HG02763 (cell line): ENCODE data around the gene CWC27.

ENCODE experiments used
- ATAC-seq: cut with Tn5 transposase; IDR thresholded peaks from one replicate; pipeline ENCODE4 v1.9.1; 2021; ENCODE audit warnings: mild to moderate bottlenecking, moderate library complexity; ENCODE audit not compliant: unreplicated experiment

CWC27 gene

GRCh38 chr5:64969578-64969977, 200.8 kb downstream of the CWC27 start:
- no peak for ATAC-seq

DNA sequence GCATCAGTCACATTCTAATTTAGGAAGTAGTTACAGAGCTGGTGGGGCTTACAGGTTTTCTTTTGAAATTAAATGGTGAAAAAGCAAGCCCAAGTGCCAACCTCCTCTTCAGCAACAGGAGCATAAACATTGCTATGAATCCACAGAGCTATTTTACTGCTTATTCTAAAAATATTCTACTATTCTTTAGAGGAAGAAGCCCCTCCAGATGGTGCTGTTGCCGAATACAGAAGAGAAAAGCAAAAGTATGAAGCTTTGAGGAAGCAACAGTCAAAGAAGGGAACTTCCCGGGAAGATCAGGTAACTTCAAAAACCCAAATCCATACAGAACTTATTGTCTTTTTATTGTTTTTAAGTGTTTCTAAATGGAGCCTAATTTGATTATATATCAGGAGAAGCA, 202.8 kb downstream of the CWC27 start:
- no peak for ATAC-seq

GRCh38 chr5:64971990-64972389, 203.3 kb downstream of the CWC27 start:
- no peak for ATAC-seq

GRCh38 chr5:64972591-64972990, 203.9 kb downstream of the CWC27 start:
- no peak for ATAC-seq

DNA sequence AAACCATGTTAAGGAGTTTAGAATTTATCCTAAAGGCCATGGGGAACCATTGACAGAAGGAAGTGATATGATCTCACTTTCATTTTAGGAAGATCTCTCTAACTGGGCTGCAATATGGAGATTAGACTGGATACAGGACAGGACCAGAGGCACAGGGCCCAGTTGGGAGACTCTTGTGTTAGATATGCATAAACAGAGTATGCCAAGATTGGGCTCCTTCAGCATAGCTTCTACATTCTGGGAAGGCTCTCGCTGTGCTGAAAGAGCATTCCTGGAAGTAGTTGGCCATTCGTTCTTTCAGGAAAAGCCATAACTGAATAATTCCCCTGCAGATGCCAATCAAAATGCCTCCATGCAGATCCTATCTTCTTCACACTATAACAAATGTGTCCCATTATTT, 204.5 kb downstream of the CWC27 start:
- no peak for ATAC-seq

DNA sequence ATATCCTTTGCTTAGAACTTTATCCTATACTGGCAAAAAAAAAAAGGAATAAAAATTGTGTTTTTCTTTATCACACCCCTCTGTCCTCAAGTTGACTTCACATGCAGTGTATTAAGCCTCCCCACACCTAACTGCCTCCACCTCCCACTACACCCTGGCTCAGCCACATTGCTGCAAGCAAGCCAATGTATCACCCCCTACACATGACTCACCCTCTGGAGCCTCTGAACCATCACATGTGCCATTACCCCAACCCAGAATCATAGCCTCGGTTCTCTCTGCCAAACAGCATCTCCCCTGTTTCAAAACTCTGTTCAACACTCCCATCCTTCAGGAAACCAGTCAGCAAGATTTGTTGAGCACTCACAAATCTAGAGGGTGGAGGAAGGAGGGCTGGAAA, 209.0 kb downstream of the CWC27 start:
- no peak for ATAC-seq

DNA sequence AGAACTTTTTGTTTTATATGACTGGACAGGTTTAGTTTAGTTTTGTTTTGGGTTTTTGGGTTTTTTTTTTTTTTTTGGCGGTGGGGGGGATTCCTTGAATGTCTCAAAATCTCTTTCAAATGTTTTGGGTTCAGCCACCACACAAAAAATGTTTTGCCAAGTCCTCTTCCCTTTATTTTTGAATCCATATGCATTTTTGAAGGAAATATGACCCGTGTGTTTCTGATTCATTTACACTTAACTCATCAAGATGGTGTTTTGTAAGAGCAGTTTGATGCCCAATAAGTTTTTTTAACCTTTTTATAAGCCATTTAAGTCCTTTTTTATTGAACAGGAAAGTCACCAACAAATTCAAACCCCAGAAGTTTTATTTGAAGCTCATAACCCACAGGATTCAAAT, 209.8 kb downstream of the CWC27 start:
- no peak for ATAC-seq

GRCh38 chr5:64979531-64979930, 210.8 kb downstream of the CWC27 start:
- no peak for ATAC-seq

DNA sequence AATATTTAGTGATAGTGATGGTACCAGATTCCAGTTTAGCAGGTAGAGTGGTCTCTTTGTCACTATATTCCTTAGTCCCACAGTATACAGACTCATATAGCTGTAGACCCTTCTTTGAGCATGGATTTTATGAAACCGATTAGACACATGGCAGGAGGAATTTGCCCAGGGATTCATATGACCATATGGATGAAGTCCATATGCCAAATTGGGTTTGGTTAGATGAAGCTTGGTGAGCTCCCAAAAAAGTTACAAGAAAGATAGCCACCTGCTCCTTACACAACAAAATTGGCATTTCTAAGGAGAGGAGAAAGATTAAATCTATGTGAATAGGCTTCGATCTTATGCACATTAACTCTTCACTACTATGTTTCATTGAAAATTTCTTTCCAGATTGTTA, 211.4 kb downstream of the CWC27 start:
- no peak for ATAC-seq

GRCh38 chr5:64987768-64988167, 219.0 kb downstream of the CWC27 start:
- no peak for ATAC-seq

DNA sequence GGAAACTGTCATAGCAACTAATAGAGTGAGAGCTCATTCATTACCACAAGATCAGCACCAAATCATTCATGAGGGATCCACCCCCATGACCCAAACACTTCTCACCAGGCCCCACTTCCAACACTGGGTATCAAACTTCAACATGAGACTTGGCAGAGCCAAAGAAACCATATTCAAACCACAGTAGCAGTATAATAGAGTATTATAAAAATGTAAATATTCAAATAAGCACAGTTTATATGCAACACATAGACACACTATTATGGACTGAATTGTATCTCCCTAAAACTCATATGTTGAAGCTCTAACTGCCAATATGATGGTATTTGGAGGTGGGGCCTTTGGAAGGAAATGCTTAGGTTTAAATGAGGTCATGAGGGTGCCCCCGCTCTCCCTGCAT, 240.5 kb downstream of the CWC27 start:
- ATAC-seq, result no peak

- ATAC-seq, result no peak
These were observed 242.1 kb downstream of the CWC27 start for GRCh38 chr5:65010841-65011240.

DNA sequence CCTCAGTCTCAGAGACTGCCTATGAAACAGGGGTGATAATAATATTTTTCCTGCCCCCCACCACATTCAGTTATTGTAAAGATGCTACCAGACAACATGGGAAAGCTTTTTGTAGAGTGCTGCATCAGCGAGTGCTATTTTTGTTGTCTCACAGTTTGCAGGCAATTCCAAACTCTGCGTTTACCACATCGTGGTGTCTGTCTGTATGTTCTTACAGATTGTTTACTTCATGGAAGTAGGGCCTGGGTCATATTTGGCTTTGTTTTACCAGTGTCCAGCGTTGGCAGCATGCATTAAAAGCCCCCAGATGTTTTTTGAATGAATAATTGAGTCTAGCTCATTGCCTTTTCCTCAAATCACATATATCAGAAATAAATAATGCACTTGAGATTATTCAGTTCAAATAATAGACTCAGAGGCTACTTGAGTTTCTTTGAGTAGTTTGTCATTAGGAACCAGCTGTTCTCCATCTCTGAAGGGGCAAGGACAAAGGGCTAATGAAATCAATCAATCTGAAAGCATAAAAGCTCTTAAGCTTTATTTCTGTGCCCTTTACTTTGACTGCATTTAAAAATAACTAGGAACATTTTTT, 243.7 kb downstream of the CWC27 start:
- no peak for ATAC-seq

DNA sequence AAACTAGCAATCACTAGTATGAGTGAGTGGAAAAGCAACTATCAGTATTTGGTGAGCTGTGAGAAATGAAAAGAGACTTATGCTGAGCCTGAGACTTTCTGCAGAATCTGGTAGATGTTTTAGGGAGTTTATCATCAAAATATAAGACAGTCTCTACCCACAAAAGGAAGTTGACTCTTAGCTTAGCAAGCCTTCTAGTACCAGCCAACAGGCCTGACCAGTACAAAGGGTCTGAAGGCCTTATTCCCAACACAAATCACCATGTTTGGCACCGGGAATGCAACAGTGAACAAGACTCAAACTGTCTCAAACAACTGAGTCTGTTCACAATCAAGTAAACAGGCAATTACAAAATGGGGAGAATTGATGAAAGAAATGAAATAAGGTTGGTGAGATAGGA, 244.4 kb downstream of the CWC27 start:
- no peak for ATAC-seq

DNA sequence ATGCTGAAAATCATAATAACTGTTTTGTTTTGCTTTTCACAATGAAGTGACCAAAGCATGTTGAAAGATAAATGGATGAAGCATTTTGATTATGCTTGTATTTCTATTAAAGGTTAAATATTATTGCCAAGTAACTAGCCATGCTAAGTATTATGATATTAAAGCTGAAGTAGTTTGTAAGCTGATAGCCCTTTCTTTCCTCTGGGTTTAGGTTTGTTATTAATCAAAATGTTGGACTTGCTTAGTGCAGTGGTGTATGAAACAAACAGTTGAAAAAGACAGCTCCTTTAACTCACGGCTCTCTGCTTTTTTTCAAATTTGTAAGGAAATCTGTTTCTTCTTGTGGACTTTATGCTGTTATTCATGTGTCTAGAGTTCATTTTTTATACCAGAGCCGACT, 246.0 kb downstream of the CWC27 start:
- ATAC-seq, result no peak

GRCh38 chr5:65015767-65016166, 247.0 kb downstream of the CWC27 start:
- ATAC-seq, result no peak

DNA sequence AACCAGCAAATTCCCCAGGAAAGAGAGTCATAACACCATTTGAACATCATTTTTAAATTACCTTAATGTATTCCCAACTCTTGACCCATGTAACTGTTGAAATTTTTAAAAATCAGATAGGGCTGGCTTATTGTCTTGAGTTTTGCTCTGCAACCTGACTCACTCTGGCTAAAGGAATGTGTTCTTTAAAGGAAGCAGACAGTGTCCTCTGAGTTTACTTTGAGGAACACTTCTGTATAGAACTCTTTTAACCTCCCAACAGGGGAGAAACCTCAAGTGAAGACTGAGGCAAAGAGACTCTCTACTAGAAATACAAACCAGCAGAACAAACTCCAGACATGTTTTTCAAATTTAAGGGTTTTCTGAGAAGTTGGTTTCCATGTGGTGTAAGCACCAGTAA, 248.9 kb downstream of the CWC27 start:
- ATAC-seq, result no peak

GRCh38 chr5:65018763-65019162, 250.0 kb downstream of the CWC27 start:
- no peak for ATAC-seq

GRCh38 chr5:65020492-65020891, 251.8 kb downstream of the CWC27 start:
- no peak for ATAC-seq

DNA sequence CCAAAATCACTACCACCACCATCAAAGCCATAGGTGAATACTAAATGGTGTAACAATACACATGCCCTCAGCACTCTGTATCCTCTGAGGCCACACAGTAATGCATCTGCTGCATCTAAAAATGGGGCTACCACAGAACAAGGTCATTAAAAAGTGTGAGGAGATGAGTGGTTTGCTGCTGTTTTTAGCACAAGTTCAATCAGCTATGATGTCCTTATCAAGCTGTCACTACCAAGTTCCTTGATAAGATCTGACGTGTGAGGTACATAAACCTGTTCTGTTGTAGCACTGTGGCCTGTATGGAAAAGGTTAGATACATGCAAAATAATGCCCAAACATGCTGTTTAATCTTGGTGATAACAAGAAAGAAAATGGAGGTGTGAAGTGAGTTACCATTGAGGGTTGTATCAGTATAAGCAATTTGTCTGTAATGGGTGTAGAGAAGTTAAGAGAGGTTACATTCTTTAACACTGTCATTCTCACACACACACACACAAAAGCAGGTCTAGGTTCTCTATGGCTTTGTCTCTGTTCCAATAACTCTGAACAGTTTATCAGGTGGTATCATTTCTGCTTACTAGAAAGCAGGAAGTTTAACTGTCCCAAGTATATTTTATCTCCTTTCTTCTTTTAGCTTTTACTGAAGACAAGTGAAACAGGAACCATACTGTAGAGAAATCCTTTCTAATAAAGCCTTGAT, 252.9 kb downstream of the CWC27 start:
- ATAC-seq, result no peak

- ATAC-seq, result no peak
These were observed 254.2 kb downstream of the CWC27 start for GRCh38 chr5:65022932-65023331.

DNA sequence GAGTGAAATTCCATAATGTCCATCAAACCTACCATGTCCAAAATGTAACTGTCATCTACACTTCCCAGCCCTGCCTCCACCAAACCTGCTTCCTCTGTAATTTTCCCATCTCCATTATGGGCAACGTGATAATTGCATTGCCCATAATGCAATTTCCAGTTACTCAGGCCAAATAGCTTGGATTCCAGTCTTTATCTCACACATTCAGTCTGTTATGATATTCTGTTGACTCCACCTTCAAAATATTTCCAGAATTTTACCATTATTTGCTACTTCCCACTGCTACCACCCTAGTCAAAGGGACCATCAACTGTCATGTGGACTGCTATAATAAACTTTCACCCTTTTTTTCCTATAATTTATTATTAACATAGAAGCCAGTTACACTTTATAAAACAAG, 256.0 kb downstream of the CWC27 start:
- no peak for ATAC-seq
